ENCODE results near the gene KNSTRN. TPM values are rescaled to one million over a fixed set of nuclear protein-coding genes. Genes with fewer than 3 reads are reported as not detected.

Gene KNSTRN
- total and polyA plus RNA-seq, 2 of the 13 experiments (the other 11 are each of a cell fraction or from before 2014, with no cell fraction given), result 20.3 to 62.3 TPM

GRCh38 chr15:40340740-40341400 is 41.7 kb upstream of the KNSTRN start, which contains the start of gene CCDC9B (continued):
- no peak for TF ChIP-seq POLR2AphosphoS5 (IDR thresholded peaks at IDR 0.05; ENCODE audit: low read depth, low read length)
- TF ChIP-seq ZBTB33 (CRISPR knock-in tag; IDR thresholded peaks at IDR 0.05), result no peak
- TF ChIP-seq ZMYM4 (CRISPR knock-in tag; IDR thresholded peaks at IDR 0.05), result 0 out of 2 replicates have a peak, but pooled peaks have one; percentile 4
- no peak for TF ChIP-seq SMARCE1 (IDR thresholded peaks at IDR 0.05; ENCODE audit: borderline replicate concordance)
- no peak for TF ChIP-seq ZNF484 (CRISPR knock-in tag; IDR thresholded peaks at IDR 0.05; ENCODE audit: borderline replicate concordance, low read depth)
- no peak for TF ChIP-seq ZNF563 (CRISPR knock-in tag; IDR thresholded peaks at IDR 0.05)
- TF ChIP-seq, protein P1, sequence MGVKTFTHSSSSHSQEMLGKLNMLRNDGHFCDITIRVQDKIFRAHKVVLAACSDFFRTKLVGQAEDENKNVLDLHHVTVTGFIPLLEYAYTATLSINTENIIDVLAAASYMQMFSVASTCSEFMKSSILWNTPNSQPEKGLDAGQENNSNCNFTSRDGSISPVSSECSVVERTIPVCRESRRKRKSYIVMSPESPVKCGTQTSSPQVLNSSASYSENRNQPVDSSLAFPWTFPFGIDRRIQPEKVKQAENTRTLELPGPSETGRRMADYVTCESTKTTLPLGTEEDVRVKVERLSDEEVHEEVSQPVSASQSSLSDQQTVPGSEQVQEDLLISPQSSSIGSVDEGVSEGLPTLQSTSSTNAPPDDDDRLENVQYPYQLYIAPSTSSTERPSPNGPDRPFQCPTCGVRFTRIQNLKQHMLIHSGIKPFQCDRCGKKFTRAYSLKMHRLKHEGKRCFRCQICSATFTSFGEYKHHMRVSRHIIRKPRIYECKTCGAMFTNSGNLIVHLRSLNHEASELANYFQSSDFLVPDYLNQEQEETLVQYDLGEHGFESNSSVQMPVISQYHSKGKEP (CRISPR knock-in tag; IDR thresholded peaks at IDR 0.05), result no peak
- no peak for TF ChIP-seq PPARG (CRISPR knock-in tag; conservative IDR thresholded peaks at IDR 0.05)
- TF ChIP-seq RBM39 (IDR thresholded peaks at IDR 0.05; ENCODE audit: low read depth, low read length, poor library complexity, severe bottlenecking), result no peak
- TF ChIP-seq BRD4 (CRISPR knock-in tag; IDR thresholded peaks at IDR 0.05), result 0 out of 2 replicates have a peak, but pooled peaks have one; percentile 45
- TF ChIP-seq GTF3A (CRISPR knock-in tag; conservative IDR thresholded peaks at IDR 0.05), result no peak
- no peak for TF ChIP-seq SMAD1 (CRISPR knock-in tag; IDR thresholded peaks at IDR 0.05; ENCODE audit: borderline replicate concordance, low read depth)
- no peak for TF ChIP-seq NAIF1 (CRISPR knock-in tag; IDR thresholded peaks at IDR 0.05; ENCODE audit: borderline replicate concordance)
- no peak for TF ChIP-seq HDAC1 (CRISPR knock-in tag; IDR thresholded peaks at IDR 0.05)
- no peak for TF ChIP-seq CEBPZ (IDR thresholded peaks at IDR 0.05; ENCODE audit: low read length)
